Measurements from ENCODE around the gene HOXD1. TPM values are rescaled to one million over a fixed set of nuclear protein-coding genes. Genes with fewer than 3 reads are reported as not detected.
A peak's percentile ranks its signal among the peaks of the same experiment; 100 is the strongest.

The HOXD1 gene
- total and polyA plus RNA-seq, 2 of the 4 experiments (the other 2 are of a cell fraction), result not detected

DNA sequence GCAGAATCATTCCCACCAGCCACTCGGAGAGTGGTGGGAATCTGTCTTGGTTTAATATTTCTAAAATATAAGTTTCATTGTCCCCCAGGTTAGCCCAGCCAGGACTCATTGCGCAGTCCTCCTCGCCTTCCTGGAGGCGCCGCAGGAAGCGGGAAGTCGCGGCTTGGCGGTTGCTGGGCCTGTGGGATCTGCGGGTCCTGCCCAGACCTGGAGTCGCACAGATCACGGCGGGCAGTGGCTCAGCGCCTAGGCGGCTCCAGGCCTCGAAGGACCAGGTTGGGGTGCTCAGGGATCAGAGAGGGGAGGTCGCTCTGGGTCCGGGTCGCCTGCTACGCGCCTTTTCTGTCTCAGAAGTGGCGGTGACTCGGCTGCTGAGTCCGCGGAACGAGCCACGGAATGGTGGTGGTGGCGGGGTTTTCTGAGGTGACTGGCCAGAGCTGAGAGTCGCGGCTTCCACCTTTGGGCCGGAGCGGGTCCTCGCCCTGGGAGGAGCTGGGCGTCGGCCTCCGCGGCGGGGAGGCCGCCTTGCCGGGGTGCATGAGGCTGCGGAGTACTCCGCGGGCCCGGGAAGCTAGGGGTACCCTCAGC lies 28.7 kb upstream of the HOXD1 start:
- Histone ChIP-seq H3K4me1 (ENCODE audit: control insufficient read depth, insufficient read depth, low read length) (no peaks in the 10 kb centered on the region), H3K23ac (ENCODE audit: low read depth, low read length) (no peak overlapping the region), H2BK5ac (ENCODE audit: low read depth, low read length, poor library complexity, severe bottlenecking) (no peak overlapping the region), H4K8ac (ENCODE audit: low read depth in 2 of 2, low read length in 2 of 2) (no peak overlapping the region), H3K56ac (ENCODE audit: extremely low read depth, insufficient read depth, low read length) (no peak overlapping the region), H3K4ac (ENCODE audit: low read depth, low read length) (no peak overlapping the region), H2AFZ (replicated peaks; ENCODE audit: low read length, poor library complexity) (peak overlapping the region; percentile 37), H2BK120ac (ENCODE audit: low read depth, low read length) (no peak overlapping the region), H3K79me1 (ENCODE audit: low read depth in 1 of 2, low read length in 2 of 2) (no peaks in the 10 kb centered on the region), H2AK9ac (replicated peaks; ENCODE audit: low read depth, low read length, poor library complexity) (no peak overlapping the region), H2AK5ac (ENCODE audit: low read depth, low read length) (no peak overlapping the region), H2BK20ac (ENCODE audit: low read depth, low read length) (no peak overlapping the region), H2BK15ac (ENCODE audit: low read depth, low read length) (no peak overlapping the region), H3K27me3 (ENCODE audit: control insufficient read depth, insufficient read depth, low read length) (peaks cover 96% of the 10 kb centered on the region), H3K36me3 (ENCODE audit: control insufficient read depth, insufficient read depth, low read length) (no peaks in the 10 kb centered on the region), H3K14ac (replicated peaks; ENCODE audit: low read depth, low read length) (no peak overlapping the region), H4K20me1 (ENCODE audit: insufficient read depth, low read length) (no peaks in the 10 kb centered on the region), H3K9me3 (ENCODE audit: control insufficient read depth, insufficient read depth, low read length) (peaks cover 21% of the 10 kb centered on the region), H3K27ac (ENCODE audit: insufficient read depth, low read length) (no peak overlapping the region), H4K91ac (ENCODE audit: insufficient read depth, low read depth, low read length) (no peak overlapping the region), H3K4me3 (ENCODE audit: insufficient read depth, low read depth, low read length) (no peak overlapping the region), H3K9me1 (ENCODE audit: insufficient read depth, low read length) (no peaks in the 10 kb centered on the region), H3K4me2 (ENCODE audit: low read depth, low read length) (no peak overlapping the region), H3K18ac (ENCODE audit: low read depth, low read length) (no peak overlapping the region), H3K9ac (ENCODE audit: low read depth, low read length) (no peak overlapping the region), H4K5ac (ENCODE audit: low read depth, low read length) (no peak overlapping the region)
- 7% methylated on average over 14 of the region's 44 CpGs; no CpG with 5 or more reads in 1 of the 2 experiments for WGBS, 2 experiments (ENCODE audit: extremely low coverage in 2 of 2, insufficient read length in 1 of 2)
- in situ Hi-C loops (cut with MboI; ENCODE audit: low sequenced_read_pairs), result no loop called here
- ChIA-PET POLR2A (ENCODE audit: unreplicated experiment) (no interaction called here), CTCF (interaction anchor here (1.0 kb wide), 1 partner anchor 395 kb away, joined by 3 read pairs; no protein-coding TSS in a partner anchor)
- intact Hi-C loops (cut with micrococcal nuclease), result no loop called here
- no peak for TF ChIP-seq RAD21 (IDR thresholded peaks at IDR 0.05; ENCODE audit: low read length)
- no peak for TF ChIP-seq RCOR1 (IDR thresholded peaks at IDR 0.05; ENCODE audit: insufficient replicate concordance, low read length)
- TF ChIP-seq SMC3 (IDR thresholded peaks at IDR 0.05; ENCODE audit: low read depth, low read length), result no peak
- TF ChIP-seq RFX5 (IDR thresholded peaks at IDR 0.05; ENCODE audit: low read depth, low read length), result no peak
- TF ChIP-seq MXI1 (IDR thresholded peaks at IDR 0.05; ENCODE audit: borderline replicate concordance, low read depth, low read length), result no peak
- TF ChIP-seq BHLHE40 (IDR thresholded peaks at IDR 0.05; ENCODE audit: low read depth, low read length), result no peak
- TF ChIP-seq CEBPB (IDR thresholded peaks at IDR 0.05; ENCODE audit: low read depth, low read length), result no peak
- no peak for TF ChIP-seq MAZ (IDR thresholded peaks at IDR 0.05; ENCODE audit: borderline replicate concordance, low read depth, low read length)
- TF ChIP-seq CHD1 (IDR thresholded peaks at IDR 0.05; ENCODE audit: low read depth, low read length), result no peak
- TF ChIP-seq NFE2L2 (IDR thresholded peaks at IDR 0.05; ENCODE audit: low read depth, low read length), result no peak
- no peak for TF ChIP-seq MAFK (IDR thresholded peaks at IDR 0.05; ENCODE audit: low read depth, low read length)
- TF ChIP-seq, protein P1, sequence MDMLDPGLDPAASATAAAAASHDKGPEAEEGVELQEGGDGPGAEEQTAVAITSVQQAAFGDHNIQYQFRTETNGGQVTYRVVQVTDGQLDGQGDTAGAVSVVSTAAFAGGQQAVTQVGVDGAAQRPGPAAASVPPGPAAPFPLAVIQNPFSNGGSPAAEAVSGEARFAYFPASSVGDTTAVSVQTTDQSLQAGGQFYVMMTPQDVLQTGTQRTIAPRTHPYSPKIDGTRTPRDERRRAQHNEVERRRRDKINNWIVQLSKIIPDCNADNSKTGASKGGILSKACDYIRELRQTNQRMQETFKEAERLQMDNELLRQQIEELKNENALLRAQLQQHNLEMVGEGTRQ (IDR thresholded peaks at IDR 0.05; ENCODE audit: low read depth, low read length), result no peak
- TF ChIP-seq POLR2A (IDR thresholded peaks at IDR 0.05; ENCODE audit: low read depth, low read length), result no peak
- dilution Hi-C loops (cut with HindIII; ENCODE audit: low sequenced_read_pairs, unreplicated experiment), result no loop called here
- no peak for DNase-seq
- no peak for ATAC-seq (ENCODE audit: low read depth)
- BruUV-seq (replicated peaks), result no TSS peak

Data from IMR-90 (cell line).